B cell (primary cell): ENCODE measurements around the gene ZSWIM9. TPM values are rescaled to one million over a fixed set of nuclear protein-coding genes. Genes with fewer than 3 reads are reported as not detected.

Source experiments
- ATAC-seq: fragments of 200-7000 bp; cut with Tn5 transposase; one replicate; pipeline ENCODE4 v1.10.0; 2021; ENCODE audit warnings: low read depth, mild to moderate bottlenecking, moderate number of reproducible peaks, moderate library complexity
- CTCF ChIA-PET: fragments of 350-600 bp; sonication (Branson Sonifier 250); formaldehyde crosslinking; loops from one replicate; lab custom pipeline; 2021; ENCODE audit warnings: antibody characterized with exemption, inconsistent platforms; lab: Charles Lee
- POLR2A ChIA-PET: fragments of 350-600 bp; sonication (Branson Sonifier 250); formaldehyde crosslinking; loops from one replicate; lab custom pipeline; 2021; ENCODE audit warnings: antibody characterized with exemption; lab: Charles Lee
- DNase-seq: peaks from one replicate; pipeline ENCODE4 v3.0.0; 2013
- H2AFZ ChIP-seq: 2 replicates; pipeline ENCODE4 v1.6.1; 2012; ENCODE audit warnings: mild to moderate bottlenecking, low read depth, low read length; ENCODE audit not compliant: insufficient read depth, poor library complexity, severe bottlenecking
- H3K27ac ChIP-seq, 2 donors: 1 replicate in 1 of 2; 2 replicates in 1 of 2; pipeline ENCODE4 v1.5.1; 2012 to 2013; ENCODE audit warnings: low read length in 2 of 2, mild to moderate bottlenecking in 2 of 2, moderate library complexity in 1 of 2
- H3K27me3 ChIP-seq, 4 experiments: fragments of 200-600 bp in 1 of 4; sonication (generic) in 1 of 4; replicated peaks in 1 of 4; 1 replicate in 2 of 4; 2 replicates in 2 of 4; pipeline versions ENCODE4 v1.6.1 to v1.7.0; 2013 to 2016; ENCODE audit warnings: low read length in 3 of 4, mild to moderate bottlenecking in 2 of 4, mixed read lengths in 1 of 4, moderate library complexity in 1 of 4; ENCODE audit not compliant: insufficient read depth in 4 of 4, control insufficient read depth in 3 of 4; ENCODE audit errors: control extremely low read depth in 1 of 4
- H3K36me3 ChIP-seq, 2 experiments: replicated peaks in 1 of 2; 1 replicate in 1 of 2; 2 replicates in 1 of 2; pipeline versions ENCODE4 v1.6.1 to v1.7.1; 2013; ENCODE audit warnings: low read length in 1 of 2; ENCODE audit not compliant: insufficient read depth in 2 of 2, control insufficient read depth in 1 of 2; ENCODE audit errors: control extremely low read depth in 1 of 2, extremely low read depth in 1 of 2
- H3K4me1 ChIP-seq, 2 donors: fragments of 200-600 bp in 1 of 2; sonication (generic) in 1 of 2; 1 replicate in 1 of 2; 2 replicates in 1 of 2; pipeline versions ENCODE4 v1.5.1 to v1.6.1; 2013 to 2017; ENCODE audit warnings: low read length in 2 of 2; ENCODE audit not compliant: control insufficient read depth in 2 of 2, insufficient read depth in 2 of 2
- H3K4me2 ChIP-seq: replicated peaks from 2 replicates; pipeline ENCODE3; 2012; ENCODE audit warnings: mild to moderate bottlenecking, low read depth, low read length; ENCODE audit not compliant: poor library complexity, severe bottlenecking
- H3K4me3 ChIP-seq, 5 experiments: fragments of 200-600 bp in 1 of 5; sonication (generic) in 1 of 5; 1 replicate in 3 of 5; 2 replicates in 2 of 5; pipeline versions ENCODE4 v1.5.1 to v1.7.0; 2011 to 2016; ENCODE audit warnings: low read length in 4 of 5, mild to moderate bottlenecking in 4 of 5, low read depth in 2 of 5, control low read depth in 1 of 5, moderate library complexity in 1 of 5; ENCODE audit not compliant: insufficient read depth in 1 of 5; ENCODE audit errors: control extremely low read depth in 1 of 5, extremely low read depth in 1 of 5
- H3K79me2 ChIP-seq: fragments of 200-600 bp; sonication (generic); one replicate; pipeline ENCODE4 v1.6.0; 2016; ENCODE audit warnings: low read length; ENCODE audit not compliant: control insufficient read depth, insufficient read depth
- H3K9ac ChIP-seq: fragments of 200-600 bp; sonication (generic); 2 replicates; pipeline ENCODE4 v1.6.1; 2017; ENCODE audit warnings: mild to moderate bottlenecking, low read length, moderate library complexity
- H3K9me3 ChIP-seq, 3 donors: one replicate each; pipeline versions ENCODE4 v1.6.1 to v1.7.1; 2013; ENCODE audit warnings: low read length in 2 of 3; ENCODE audit not compliant: control insufficient read depth in 2 of 3, insufficient read depth in 1 of 3; ENCODE audit errors: control extremely low read depth in 1 of 3
- H4K20me1 ChIP-seq: 2 replicates; pipeline ENCODE4 v1.6.0; 2012; ENCODE audit warnings: mild to moderate bottlenecking, low read length; ENCODE audit not compliant: insufficient read depth, control insufficient read depth, poor library complexity, severe bottlenecking
- H3K27ac Mint-ChIP-seq: one replicate; pipeline ENCODE4 v1.8.0; 2021; ENCODE audit warnings: mixed read lengths
- H3K27me3 Mint-ChIP-seq: one replicate; pipeline ENCODE4 v1.8.0; 2021; ENCODE audit warnings: mixed read lengths
- H3K4me1 Mint-ChIP-seq: one replicate; pipeline ENCODE4 v1.8.0; 2021; ENCODE audit warnings: mixed read lengths
- H3K4me3 Mint-ChIP-seq: one replicate; pipeline ENCODE4 v1.8.0; 2021; ENCODE audit warnings: mixed read lengths
- H3K9me3 Mint-ChIP-seq: one replicate; pipeline ENCODE4 v1.8.0; 2022; ENCODE audit warnings: mixed read lengths; ENCODE audit not compliant: insufficient read depth
- EZH2 ChIP-seq: IDR thresholded peaks from 2 replicates; pipeline ENCODE4 v1.6.1; 2012; ENCODE audit warnings: borderline replicate concordance, low read depth, mild to moderate bottlenecking, moderate library complexity, low read length; ENCODE audit not compliant: insufficient read depth, poor library complexity, severe bottlenecking
- WGBS: methylation state at CpG from one replicate; pipeline ENCODE4 v1.1.5; 2013; ENCODE audit warnings: missing lambda C conversion rate; ENCODE audit not compliant: insufficient coverage; 5-methylcytosine and 5-hydroxymethylcytosine counted together
- intact Hi-C: fragments of 100-400 bp; cut with micrococcal nuclease; formaldehyde crosslinking; loops from one replicate; pipeline ENCODE4 v1.10.0; 2022
- polyA plus RNA-seq: library from polyadenylated mRNA; depleted of rRNA; stranded (reverse); fragments of >200 nt; gene quantifications from 2 replicates; pipeline ENCODE4 v1.2.3, GENCODE V29; 2012
- total RNA-seq, 2 donors: library from RNA; stranded (reverse); fragments of 120-200 nt in 1 of 2; gene quantifications; 1 replicate in 1 of 2; 2 replicates in 1 of 2; pipeline versions ENCODE4 v1.2.3 to v1.2.4, GENCODE V29; 2013 to 2022
- TF ChIP-seq, protein P1 (sequence below): fragments of 200-600 bp; IDR thresholded peaks from one replicate; pipeline ENCODE4 v1.8.0; 2022; ENCODE audit warnings: antibody characterized with exemption, mild to moderate bottlenecking

ZSWIM9 gene
- total and polyA plus RNA-seq, 2 donors (not counting 1 experiment from before 2014, with no cell fraction given): 1.7 to 15.7 TPM

DNA sequence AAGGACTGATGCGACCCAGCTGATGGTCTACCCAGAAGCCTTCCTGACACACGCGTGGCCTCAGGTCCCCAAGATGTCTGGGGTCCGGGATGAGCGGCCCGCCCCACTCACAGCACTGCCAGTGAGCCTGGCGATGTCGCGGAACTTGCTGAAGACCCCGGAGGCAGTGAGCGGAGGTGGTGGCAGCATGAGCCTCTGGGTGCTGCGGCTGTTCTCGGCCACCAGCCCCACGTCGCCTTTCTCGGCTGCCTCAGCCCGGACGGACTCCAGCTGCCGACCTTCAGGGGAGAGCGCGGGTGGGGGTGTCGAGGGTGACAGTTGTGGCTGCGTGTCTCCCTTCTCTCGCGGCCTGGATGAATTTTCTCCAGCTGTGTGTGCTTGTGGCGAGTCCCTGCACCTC lies 33.1 kb upstream of the ZSWIM9 start:
- peaks cover 0 to 25% of the 10 kb centered on the region in 2 experiments for H3K36me3 ChIP-seq
- H3K4me1 ChIP-seq: no peaks in the 10 kb centered on the region
- no peaks in the 10 kb centered on the region for H3K27me3 ChIP-seq
- Mint-ChIP-seq H3K27me3 (no peaks in the 10 kb centered on the region), H3K27ac (no peak overlapping the region), H3K9me3 (no peaks in the 10 kb centered on the region), H3K4me3 (no peak overlapping the region), H3K4me1 (no peaks in the 10 kb centered on the region)
- DNase-seq (no peak), ATAC-seq (no peak)
- H2AFZ ChIP-seq: no peak overlapping the region
- 99% methylated on average over 26 of the region's 26 CpGs for WGBS
- TF ChIP-seq, protein P1, sequence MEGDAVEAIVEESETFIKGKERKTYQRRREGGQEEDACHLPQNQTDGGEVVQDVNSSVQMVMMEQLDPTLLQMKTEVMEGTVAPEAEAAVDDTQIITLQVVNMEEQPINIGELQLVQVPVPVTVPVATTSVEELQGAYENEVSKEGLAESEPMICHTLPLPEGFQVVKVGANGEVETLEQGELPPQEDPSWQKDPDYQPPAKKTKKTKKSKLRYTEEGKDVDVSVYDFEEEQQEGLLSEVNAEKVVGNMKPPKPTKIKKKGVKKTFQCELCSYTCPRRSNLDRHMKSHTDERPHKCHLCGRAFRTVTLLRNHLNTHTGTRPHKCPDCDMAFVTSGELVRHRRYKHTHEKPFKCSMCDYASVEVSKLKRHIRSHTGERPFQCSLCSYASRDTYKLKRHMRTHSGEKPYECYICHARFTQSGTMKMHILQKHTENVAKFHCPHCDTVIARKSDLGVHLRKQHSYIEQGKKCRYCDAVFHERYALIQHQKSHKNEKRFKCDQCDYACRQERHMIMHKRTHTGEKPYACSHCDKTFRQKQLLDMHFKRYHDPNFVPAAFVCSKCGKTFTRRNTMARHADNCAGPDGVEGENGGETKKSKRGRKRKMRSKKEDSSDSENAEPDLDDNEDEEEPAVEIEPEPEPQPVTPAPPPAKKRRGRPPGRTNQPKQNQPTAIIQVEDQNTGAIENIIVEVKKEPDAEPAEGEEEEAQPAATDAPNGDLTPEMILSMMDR: no peak
- TF ChIP-seq EZH2: no peak
- intact Hi-C loops: no loop called here
- ChIA-PET CTCF (interaction anchor here (1.2 kb wide), 1 partner anchor 15 kb away, joined by 4 read pairs; no protein-coding TSS in a partner anchor), POLR2A (no interaction called here)
- no peak overlapping the region for H3K9ac ChIP-seq
- H3K79me2 ChIP-seq: no peaks in the 10 kb centered on the region
- no peak overlapping the region for H3K27ac ChIP-seq
- no peak overlapping the region for H3K4me3 ChIP-seq
- no peaks in the 10 kb centered on the region for H3K9me3 ChIP-seq
- no peak overlapping the region for H3K4me2 ChIP-seq
- H4K20me1 ChIP-seq: no peaks in the 10 kb centered on the region

DNA sequence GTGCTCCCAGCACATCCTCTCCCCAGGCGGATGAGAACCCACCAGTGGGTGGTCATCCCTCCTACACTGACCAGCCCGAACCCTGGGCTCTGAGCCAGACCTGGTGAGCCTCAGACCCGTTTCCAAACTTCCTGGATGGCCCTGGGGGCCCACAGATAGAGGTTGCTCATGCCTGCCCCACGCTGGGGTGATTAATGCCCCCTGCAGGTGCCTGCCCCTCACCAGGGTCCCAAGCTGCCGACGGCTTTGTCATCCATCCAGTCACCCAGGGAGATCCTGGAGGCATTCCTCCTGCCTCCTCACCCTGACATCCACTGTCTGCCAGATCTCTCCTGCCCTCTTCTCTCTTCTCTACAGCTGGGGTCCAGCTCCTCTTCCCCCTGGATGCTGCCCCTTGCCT lies 31.4 kb upstream of the ZSWIM9 start:
- H3K79me2 ChIP-seq: no peaks in the 10 kb centered on the region
- no peak overlapping the region for H3K4me2 ChIP-seq
- no peak overlapping the region for H2AFZ ChIP-seq
- H4K20me1 ChIP-seq: no peaks in the 10 kb centered on the region
- Mint-ChIP-seq H3K27ac (no peak overlapping the region), H3K27me3 (no peaks in the 10 kb centered on the region), H3K4me1 (no peaks in the 10 kb centered on the region), H3K9me3 (no peaks in the 10 kb centered on the region), H3K4me3 (no peak overlapping the region)
- DNase-seq (no peak), ATAC-seq (no peak)
- TF ChIP-seq, protein P1: no peak
- no peak for TF ChIP-seq EZH2
- no peak overlapping the region for H3K4me3 ChIP-seq
- no peaks in the 10 kb centered on the region for H3K9me3 ChIP-seq
- H3K27me3 ChIP-seq: no peaks in the 10 kb centered on the region
- H3K9ac ChIP-seq: no peak overlapping the region
- no peak overlapping the region for H3K27ac ChIP-seq
- no peaks in the 10 kb centered on the region for H3K4me1 ChIP-seq
- intact Hi-C loops: no loop called here
- ChIA-PET CTCF (no interaction called here), POLR2A (no interaction called here)
- peaks cover 0 to 25% of the 10 kb centered on the region in 2 experiments for H3K36me3 ChIP-seq
- WGBS: 98% methylated on average over 6 of the region's 6 CpGs
